ENCODE measurements around the gene TNFRSF12A.

- TF ChIP-seq CTCF (IDR thresholded peaks at IDR 0.05) = no peak
- TF ChIP-seq POLR2A (IDR thresholded peaks at IDR 0.05) = no peak
Observed at GRCh38 chr16:2996298-2996697, 23.9 kb upstream of the TNFRSF12A start.

Measured in Peyer's patch (tissue), 4 donors.